Fibroblast of pulmonary artery (primary cell): ENCODE data around the gene DR1.
A peak's percentile ranks its signal among the peaks of the same experiment; 100 is the strongest.

Experiments
- DNase-seq: peaks from one replicate; pipeline ENCODE4 v3.0.0-alpha.2; 2010; ENCODE audit warnings: low read depth
- H3K4me3 ChIP-seq: replicated peaks from 2 replicates; pipeline ENCODE4 v1.5.1; 2011; ENCODE audit warnings: low read depth, mild to moderate bottlenecking, control low read depth, low read length, moderate library complexity
- TF ChIP-seq, protein P1 (sequence below): IDR thresholded peaks from 2 replicates; pipeline ENCODE4 v1.5.1; 2011; ENCODE audit warnings: mild to moderate bottlenecking, control low read depth, low read length, inconsistent platforms; ENCODE audit errors: missing control alignments

Gene DR1

DNA sequence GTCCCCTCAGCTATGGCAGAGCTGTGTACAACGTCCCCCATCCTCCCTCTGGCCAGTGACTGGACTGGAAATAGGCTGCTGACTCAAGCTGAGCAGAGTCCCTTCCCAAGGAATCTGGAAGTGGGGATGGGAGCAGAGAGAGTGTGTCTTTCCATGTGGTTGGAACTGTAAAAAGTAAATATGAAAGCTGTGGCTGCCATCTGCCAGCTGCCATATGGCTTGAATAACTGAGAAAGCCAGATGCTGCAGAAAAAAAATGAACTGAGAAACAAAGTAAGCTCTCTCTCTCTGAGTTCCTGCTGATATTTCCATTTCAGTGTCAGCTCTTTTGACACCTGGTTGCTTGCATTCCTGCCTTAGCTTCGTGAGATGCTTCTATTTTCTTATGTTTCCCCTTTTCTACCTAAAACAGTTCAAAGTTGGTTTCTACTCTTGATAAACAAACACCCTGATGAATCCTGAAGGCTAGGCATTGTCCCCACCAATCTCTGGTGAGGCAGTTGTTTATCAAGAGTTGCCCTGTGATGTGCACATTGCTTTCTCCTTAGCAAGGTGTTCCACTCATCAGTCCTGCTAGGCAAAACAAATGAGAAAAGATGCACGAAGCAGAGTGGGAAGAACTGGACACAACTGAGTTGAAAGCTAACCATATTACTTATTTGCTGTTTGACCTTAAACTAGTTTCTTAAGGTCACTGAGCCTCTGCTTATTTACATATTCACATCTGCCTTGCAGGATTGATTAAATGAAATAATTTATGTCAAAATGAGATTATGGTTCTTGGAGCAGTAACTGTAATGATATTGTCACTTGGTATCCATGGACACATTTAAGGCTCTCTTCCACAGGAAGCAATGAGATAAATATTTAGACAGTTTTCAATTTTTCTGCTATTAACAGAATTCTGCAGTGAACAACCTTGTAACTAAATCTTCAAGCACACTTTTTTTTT is 16.6 kb upstream of the DR1 start:
- TF ChIP-seq, protein P1, sequence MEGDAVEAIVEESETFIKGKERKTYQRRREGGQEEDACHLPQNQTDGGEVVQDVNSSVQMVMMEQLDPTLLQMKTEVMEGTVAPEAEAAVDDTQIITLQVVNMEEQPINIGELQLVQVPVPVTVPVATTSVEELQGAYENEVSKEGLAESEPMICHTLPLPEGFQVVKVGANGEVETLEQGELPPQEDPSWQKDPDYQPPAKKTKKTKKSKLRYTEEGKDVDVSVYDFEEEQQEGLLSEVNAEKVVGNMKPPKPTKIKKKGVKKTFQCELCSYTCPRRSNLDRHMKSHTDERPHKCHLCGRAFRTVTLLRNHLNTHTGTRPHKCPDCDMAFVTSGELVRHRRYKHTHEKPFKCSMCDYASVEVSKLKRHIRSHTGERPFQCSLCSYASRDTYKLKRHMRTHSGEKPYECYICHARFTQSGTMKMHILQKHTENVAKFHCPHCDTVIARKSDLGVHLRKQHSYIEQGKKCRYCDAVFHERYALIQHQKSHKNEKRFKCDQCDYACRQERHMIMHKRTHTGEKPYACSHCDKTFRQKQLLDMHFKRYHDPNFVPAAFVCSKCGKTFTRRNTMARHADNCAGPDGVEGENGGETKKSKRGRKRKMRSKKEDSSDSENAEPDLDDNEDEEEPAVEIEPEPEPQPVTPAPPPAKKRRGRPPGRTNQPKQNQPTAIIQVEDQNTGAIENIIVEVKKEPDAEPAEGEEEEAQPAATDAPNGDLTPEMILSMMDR, result no peak
- no peak overlapping the region for H3K4me3 ChIP-seq
- no peak for DNase-seq

DNA sequence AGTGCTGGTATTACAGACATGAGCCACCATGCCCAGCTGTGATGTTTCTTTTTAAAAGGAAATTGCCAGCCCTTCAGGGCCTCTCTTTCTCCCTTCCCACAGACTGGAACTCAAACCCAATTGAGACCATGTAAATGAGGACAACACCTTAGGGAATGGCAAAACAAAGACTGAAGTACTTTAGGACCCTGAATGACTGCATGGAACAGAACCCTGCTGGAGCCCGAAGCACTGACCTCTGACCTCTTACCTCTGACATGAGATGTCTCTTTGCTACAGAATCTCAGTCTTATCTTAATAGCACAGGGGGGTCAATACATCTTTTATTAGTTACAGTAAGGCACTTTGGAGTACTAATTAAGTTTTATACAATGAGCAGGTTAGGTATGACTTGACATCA is 15.5 kb upstream of the DR1 start:
- DNase-seq, result no peak
- TF ChIP-seq, protein P1, result no peak
- no peak overlapping the region for H3K4me3 ChIP-seq

DNA sequence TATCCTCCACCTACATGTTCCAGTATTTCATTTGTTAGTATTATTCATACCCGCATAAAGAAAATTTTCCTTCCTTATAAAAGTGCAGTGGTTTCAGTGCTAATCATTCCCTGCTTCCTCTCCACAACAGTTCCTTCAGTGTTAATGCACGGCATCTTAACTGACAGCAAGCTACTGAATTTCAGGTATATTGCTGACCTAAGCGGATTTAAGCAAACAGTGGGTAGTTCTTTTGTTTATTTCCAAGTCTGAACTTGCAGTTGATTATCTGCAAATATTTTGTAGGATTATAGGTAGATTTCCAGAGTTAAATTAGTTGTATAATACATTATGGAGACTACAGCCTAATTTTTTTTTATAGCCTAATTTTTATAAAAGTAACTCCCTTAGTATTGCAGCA is 15.1 kb upstream of the DR1 start:
- TF ChIP-seq, protein P1, result no peak
- no peak for DNase-seq
- H3K4me3 ChIP-seq, result no peak overlapping the region

DNA sequence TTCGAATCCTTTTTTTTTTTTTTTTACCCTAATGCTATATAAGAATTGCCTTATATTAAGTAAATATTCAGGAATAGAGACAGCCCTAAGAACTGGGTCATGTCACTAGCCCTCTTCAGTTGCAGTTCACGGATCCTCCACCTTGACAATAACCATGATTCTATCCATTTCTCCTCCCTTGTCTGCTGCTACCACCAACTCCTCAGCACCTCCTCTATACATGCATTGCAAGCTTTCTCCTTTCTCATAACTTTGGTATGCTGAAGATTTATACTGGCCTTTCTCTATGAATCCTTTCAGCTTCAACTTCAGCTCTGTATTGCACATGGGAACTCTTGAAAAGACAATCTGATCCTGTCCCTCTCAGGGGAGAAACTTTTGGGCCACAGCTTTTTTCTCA is 14.3 kb upstream of the DR1 start:
- no peak overlapping the region for H3K4me3 ChIP-seq
- TF ChIP-seq, protein P1, result no peak
- no peak for DNase-seq

DNA sequence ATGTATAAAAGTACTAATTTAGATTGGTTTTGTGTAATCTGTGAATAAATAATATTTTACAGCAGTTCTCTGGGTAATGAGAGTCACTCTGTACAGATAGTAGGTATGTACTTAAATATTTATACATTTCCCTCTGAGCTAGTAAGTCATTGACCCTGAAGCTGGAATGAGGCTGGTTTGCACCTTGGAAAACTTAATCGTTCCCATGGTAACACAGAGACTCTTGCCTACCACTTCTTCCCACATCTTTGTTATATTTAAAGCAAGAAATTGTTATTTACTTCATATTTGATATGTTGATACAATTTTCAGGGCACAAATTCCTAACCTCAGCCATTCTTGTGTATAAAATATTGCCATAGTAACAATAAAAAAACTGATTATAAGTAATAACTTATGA is 13.3 kb upstream of the DR1 start:
- DNase-seq, result no peak
- H3K4me3 ChIP-seq, result no peak overlapping the region
- TF ChIP-seq, protein P1, result no peak

DNA sequence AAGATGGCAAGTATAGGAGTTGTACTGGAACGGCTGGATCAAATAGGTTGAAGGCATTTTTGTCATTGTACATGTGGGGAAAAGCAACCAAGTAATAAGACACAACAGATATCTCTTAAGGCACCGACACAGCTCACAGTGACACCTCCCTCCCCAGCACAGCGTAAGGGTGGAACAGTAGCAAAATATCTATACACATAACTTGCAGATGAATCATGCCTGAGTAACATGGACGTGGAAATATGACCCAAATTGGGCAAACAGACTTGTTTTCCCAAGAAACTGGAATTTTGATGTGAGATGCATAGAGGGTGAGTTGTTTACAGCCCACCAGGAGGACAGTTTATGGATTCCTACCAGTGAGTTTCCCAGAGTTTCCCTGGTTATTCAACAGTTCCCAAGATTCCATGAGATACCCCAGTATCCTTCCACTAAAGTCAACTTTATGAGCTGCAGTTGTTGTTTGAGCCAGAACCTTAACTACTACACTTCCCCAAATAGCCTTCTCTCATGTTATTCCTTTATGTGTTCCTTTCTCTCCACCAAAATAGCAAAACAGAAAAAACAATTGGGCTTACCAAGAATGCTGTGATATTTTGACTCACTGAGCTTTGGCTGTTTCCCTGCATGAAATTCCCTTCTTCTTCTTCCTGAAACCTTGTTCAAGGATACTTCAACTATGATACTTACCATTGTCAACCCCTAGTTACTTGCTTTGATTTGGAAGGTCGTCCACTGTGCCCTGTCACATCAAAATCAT is 7.1 kb upstream of the DR1 start:
- TF ChIP-seq, protein P1, result no peak
- DNase-seq, result peak; percentile 95
- no peak overlapping the region for H3K4me3 ChIP-seq
